A673 (cell line): ENCODE data around the gene AXDND1.

Experiments used
- CTCF ChIP-seq: fragments of 300-800, 200-600 bp; sonication (generic); conservative IDR thresholded peaks from 2 replicates; pipeline ENCODE4 v1.5.1; 2017; ENCODE audit warnings: low read depth, mild to moderate bottlenecking, antibody characterized with exemption, low read length, moderate library complexity, mixed read lengths
- EZH2 ChIP-seq: fragments of 200-600 bp; sonication (generic); IDR thresholded peaks from 2 replicates; pipeline ENCODE4 v1.6.1; 2017; ENCODE audit warnings: borderline replicate concordance, low read depth, mild to moderate bottlenecking, mixed read lengths, antibody characterized with exemption, low read length; ENCODE audit not compliant: poor library complexity, severe bottlenecking

GRCh38 chr1:179541774-179542173, 176.0 kb downstream of the AXDND1 start:
- TF ChIP-seq CTCF (no peak), EZH2 (no peak)
